Transverse colon (tissue), 3 donors: Measurements from ENCODE around the gene NEK7.

Source experiments
- CTCF ChIP-seq, 5 experiments: fragments of 200-600 bp in 3 of 5; fragments of 450-650 bp in 2 of 5; sonication (generic) in 3 of 5; IDR thresholded peaks; 1 replicate in 2 of 5; 2 replicates in 3 of 5; pipeline ENCODE4 v1.5.1; 2016 to 2017; ENCODE audit warnings: antibody characterized with exemption in 5 of 5, inconsistent platforms in 3 of 5, mild to moderate bottlenecking in 2 of 5, moderate library complexity in 1 of 5
- POLR2A ChIP-seq: fragments of 450-650 bp; IDR thresholded peaks from one replicate; pipeline ENCODE4 v1.6.1; 2016; ENCODE audit warnings: antibody characterized with exemption, mild to moderate bottlenecking, moderate library complexity

GRCh38 chr1:198178615-198179014 is 21.8 kb downstream of the NEK7 start:
- TF ChIP-seq CTCF (IDR thresholded peaks at IDR 0.05) (no peak), POLR2A (no peak)
